GM12878 (cell line): Measurements from ENCODE around the gene NAV1.

ENCODE experiments used
- SPI1 ChIP-seq: IDR thresholded peaks from 2 replicates; pipeline ENCODE4 v1.6.1; 2011; ENCODE audit warnings: low read depth, mild to moderate bottlenecking, low read length, moderate library complexity, borderline replicate concordance; ENCODE audit not compliant: insufficient read depth
- TCF12 ChIP-seq: IDR thresholded peaks from 2 replicates; pipeline ENCODE4 v1.6.1; 2011; ENCODE audit warnings: low read depth, mild to moderate bottlenecking, low read length
- ZNF274 ChIP-seq: IDR thresholded peaks from one replicate; pipeline ENCODE4 v1.8.0; 2011; ENCODE audit not compliant: insufficient read length, insufficient read depth
- TF ChIP-seq, protein P1 (sequence below), 3 experiments: IDR thresholded peaks in 2 of 3; conservative IDR thresholded peaks in 1 of 3; 2 replicates each; pipeline ENCODE4 v1.5.1; 2011; ENCODE audit warnings: low read depth in 3 of 3, low read length in 3 of 3, mild to moderate bottlenecking in 3 of 3, control low read depth in 2 of 3, moderate library complexity in 2 of 3, inconsistent platforms in 1 of 3, mixed read lengths in 1 of 3; ENCODE audit not compliant: control insufficient read depth in 2 of 3, insufficient read depth in 1 of 3; ENCODE audit errors: extremely low read depth in 1 of 3

- TF ChIP-seq, protein P1, sequence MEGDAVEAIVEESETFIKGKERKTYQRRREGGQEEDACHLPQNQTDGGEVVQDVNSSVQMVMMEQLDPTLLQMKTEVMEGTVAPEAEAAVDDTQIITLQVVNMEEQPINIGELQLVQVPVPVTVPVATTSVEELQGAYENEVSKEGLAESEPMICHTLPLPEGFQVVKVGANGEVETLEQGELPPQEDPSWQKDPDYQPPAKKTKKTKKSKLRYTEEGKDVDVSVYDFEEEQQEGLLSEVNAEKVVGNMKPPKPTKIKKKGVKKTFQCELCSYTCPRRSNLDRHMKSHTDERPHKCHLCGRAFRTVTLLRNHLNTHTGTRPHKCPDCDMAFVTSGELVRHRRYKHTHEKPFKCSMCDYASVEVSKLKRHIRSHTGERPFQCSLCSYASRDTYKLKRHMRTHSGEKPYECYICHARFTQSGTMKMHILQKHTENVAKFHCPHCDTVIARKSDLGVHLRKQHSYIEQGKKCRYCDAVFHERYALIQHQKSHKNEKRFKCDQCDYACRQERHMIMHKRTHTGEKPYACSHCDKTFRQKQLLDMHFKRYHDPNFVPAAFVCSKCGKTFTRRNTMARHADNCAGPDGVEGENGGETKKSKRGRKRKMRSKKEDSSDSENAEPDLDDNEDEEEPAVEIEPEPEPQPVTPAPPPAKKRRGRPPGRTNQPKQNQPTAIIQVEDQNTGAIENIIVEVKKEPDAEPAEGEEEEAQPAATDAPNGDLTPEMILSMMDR (IDR thresholded peaks at IDR 0.05 in 2 of 3, conservative IDR thresholded peaks at IDR 0.05 in 1 of 3; ENCODE audit: control insufficient read depth in 2 of 3, extremely low read depth in 1 of 3, insufficient read depth in 1 of 3, low read depth in 3 of 3, low read length in 3 of 3) = no peak
- no peak for TF ChIP-seq ZNF274
- TF ChIP-seq TCF12 = no peak
- no peak for TF ChIP-seq SPI1
These were observed 34.0 kb upstream of the NAV1 start for GRCh38 chr1:201504799-201505502.
